HepG2 (cell line): ENCODE measurements around the gene SIRT7. TPM values are rescaled to one million over a fixed set of nuclear protein-coding genes. Genes with fewer than 3 reads are reported as not detected.

Source experiments
- ATAC-seq: fragments of 200-7000 bp; cut with Tn5 transposase; 3 replicates; pipeline ENCODE4 v1.9.1; 2020; ENCODE audit warnings: mild to moderate bottlenecking, moderate library complexity
- BruUV-seq: library from RNA; stranded (reverse); fragments of 400-500 nt; replicated peaks from 2 replicates; lab custom pipeline; 2021; lab: Mats Ljungman, UMichigan
- CTCF ChIA-PET: fragments of 300-600 bp; formaldehyde crosslinking; extraction: SDS; loops from one replicate; lab custom pipeline; 2021; ENCODE audit warnings: low total read pairs, inconsistent platforms, low intra/inter-chr PET ratio; lab: Yijun Ruan, JAX
- POLR2A ChIA-PET: fragments of 350-600 bp; sonication (Branson Sonifier 250); formaldehyde crosslinking; loops from one replicate; lab custom pipeline; 2020; ENCODE audit warnings: antibody characterized with exemption, inconsistent platforms; lab: Yijun Ruan, JAX
- DNase-seq: peaks from one replicate; pipeline ENCODE4 v3.0.0-alpha.2; 2015; ENCODE audit warnings: low spot score
- FAIRE-seq: peaks from 3 replicates; lab custom pipeline; 2011; peaks lifted over from hg19 to GRCh38; lab: Jason Lieb, UNC
- H2AFZ ChIP-seq: one replicate; pipeline ENCODE4 v1.6.1; 2011; ENCODE audit warnings: low read length, inconsistent platforms
- H3K27ac ChIP-seq: fragments of 300-600 bp; 3 replicates; pipeline ENCODE4 v1.8.0; 2011; ENCODE audit warnings: mixed run types, mild to moderate bottlenecking, mixed read lengths, low read length, inconsistent platforms; ENCODE audit not compliant: insufficient read depth; ENCODE audit errors: extremely low read length
- H3K27me3 ChIP-seq, 2 experiments: fragments of 200-600 bp in 1 of 2; 2 replicates in 1 of 2; 3 replicates in 1 of 2; pipeline versions ENCODE4 v1.6.0 to v1.8.0; 2011; ENCODE audit warnings: low read length in 2 of 2, mild to moderate bottlenecking in 2 of 2, moderate library complexity in 2 of 2, inconsistent platforms in 1 of 2; ENCODE audit not compliant: insufficient read depth in 2 of 2, control insufficient read depth in 1 of 2
- H3K36me3 ChIP-seq, 2 experiments: fragments of 200-600 bp in 1 of 2; replicated peaks in 1 of 2; 2 replicates in 1 of 2; 3 replicates in 1 of 2; pipeline versions ENCODE4 v1.5.1 to v1.8.0; 2011; ENCODE audit warnings: low read length in 2 of 2, inconsistent platforms in 1 of 2; ENCODE audit not compliant: insufficient read depth in 2 of 2, control insufficient read depth in 1 of 2
- H3K4me1 ChIP-seq: 2 replicates; pipeline ENCODE4 v1.5.1; 2012; ENCODE audit warnings: low read length, inconsistent platforms; ENCODE audit not compliant: insufficient read depth
- H3K4me2 ChIP-seq: 2 replicates; pipeline ENCODE4 v1.6.0; 2011; ENCODE audit warnings: low read depth, low read length, inconsistent platforms
- H3K4me3 ChIP-seq, 3 experiments: fragments of 200-600 bp in 1 of 3; sonication (generic), shearing (Covaris generic) in 1 of 3; replicated peaks in 1 of 3; 2 replicates each; pipeline ENCODE4 v1.5.1; 2011 to 2016; ENCODE audit warnings: low read length in 3 of 3, inconsistent platforms in 2 of 3, low read depth in 2 of 3, mild to moderate bottlenecking in 2 of 3, control low read depth in 1 of 3, mixed read lengths in 1 of 3; ENCODE audit not compliant: insufficient read depth in 1 of 3
- H3K79me2 ChIP-seq: one replicate; pipeline ENCODE4 v1.6.1; 2011; ENCODE audit warnings: low read length, inconsistent platforms; ENCODE audit not compliant: insufficient read depth
- H3K9ac ChIP-seq: 2 replicates; pipeline ENCODE4 v1.6.0; 2011; ENCODE audit warnings: mild to moderate bottlenecking, low read depth, low read length, inconsistent platforms; ENCODE audit not compliant: insufficient read depth
- H3K9me3 ChIP-seq: 2 replicates; pipeline ENCODE4 v1.5.1; 2012; ENCODE audit warnings: mild to moderate bottlenecking, low read length
- H4K20me1 ChIP-seq: 2 replicates; pipeline ENCODE4 v1.6.0; 2011; ENCODE audit warnings: inconsistent platforms, mild to moderate bottlenecking, low read length, moderate library complexity; ENCODE audit not compliant: insufficient read depth
- AGO2 ChIP-seq: fragments of 200-400 bp; formaldehyde crosslinking; optimal IDR thresholded peaks from 2 replicates; pipeline ENCODE3; 2017; ENCODE audit warnings: mild to moderate bottlenecking, low read depth, low read length, moderate library complexity
- ATF7 ChIP-seq, 2 experiments: fragments of 450-650 bp in 1 of 2; sonication (generic) in 1 of 2; formaldehyde crosslinking in 1 of 2; IDR thresholded peaks; 2 replicates each; pipeline versions ENCODE4 v1.4.0 to v1.6.1; 2016 to 2020; ENCODE audit warnings: antibody characterized with exemption in 1 of 2, mild to moderate bottlenecking in 1 of 2, missing genetic modification reagents in 1 of 2
- CC2D1A ChIP-seq: sonication (generic); formaldehyde crosslinking; IDR thresholded peaks from 2 replicates; pipeline ENCODE4 v1.8.1; 2023; ENCODE audit warnings: mild to moderate bottlenecking, missing genetic modification reagents
- CREB1 ChIP-seq, 2 experiments: fragments of 450-650 bp in 1 of 2; IDR thresholded peaks; 2 replicates each; pipeline ENCODE4 v1.6.1; 2016 to 2017; ENCODE audit warnings: control low read depth in 1 of 2, mild to moderate bottlenecking in 1 of 2, missing compliant biosample characterization in 1 of 2, missing genetic modification characterization in 1 of 2
- POLR2G ChIP-seq: fragments of 200-400 bp; formaldehyde crosslinking; IDR thresholded peaks from 2 replicates; pipeline ENCODE4 v1.6.1; 2018; ENCODE audit warnings: mild to moderate bottlenecking, low read depth, low read length, moderate library complexity
- RBFOX2 ChIP-seq: fragments of 200-400 bp; formaldehyde crosslinking; IDR thresholded peaks from 2 replicates; pipeline ENCODE4 v1.6.1; 2017; ENCODE audit warnings: low read depth, mild to moderate bottlenecking, low read length
- SMAD3 ChIP-seq: sonication (generic); formaldehyde crosslinking; IDR thresholded peaks from 2 replicates; pipeline ENCODE4 v1.4.0; 2020; ENCODE audit warnings: missing genetic modification reagents
- ZNF205 ChIP-seq: IDR thresholded peaks from 2 replicates; pipeline ENCODE4 v1.6.1; 2018; ENCODE audit warnings: missing biosample characterization, missing genetic modification reagents
- WGBS: methylation state at CpG from one replicate; pipeline ENCODE4 v1.1.6; 2017; ENCODE audit warnings: low lambda C conversion rate; 5-methylcytosine and 5-hydroxymethylcytosine counted together
- in situ Hi-C: cut with HindIII; loops from 2 replicates; pipeline ENCODE4 v1.10.0; 2017; ENCODE audit warnings: low pct_unique_long_range_greater_than_20kb; ENCODE audit not compliant: extremely low pct_ligation_motif_present
- intact Hi-C: fragments of 100-400 bp; cut with micrococcal nuclease; formaldehyde crosslinking; loops from one replicate; pipeline ENCODE4 v1.10.0; 2022; ENCODE audit not compliant: unreplicated experiment
- polyA plus RNA-seq, 8 experiments: library from polyadenylated mRNA; depleted of rRNA in 3 of 8; stranded (reverse) in 7 of 8; unstranded in 1 of 8; fragments of >200 nt; fragmentation: Illumina TruSeq in 4 of 8; extraction: Trizol in 4 of 8; gene quantifications; 2 replicates each; pipeline versions ENCODE4 v1.2.1 to v1.2.3, GENCODE V29; 2011 to 2016; ENCODE audit warnings: low read depth in 4 of 8, missing spikeins in 1 of 8, mixed read lengths in 1 of 8; ENCODE audit not compliant: insufficient read depth in 1 of 8
- total RNA-seq, 5 experiments: library from RNA; depleted of rRNA; stranded (reverse); fragments of >200 nt; fragmentation: Illumina TruSeq; extraction: Trizol; gene quantifications; 2 replicates each; pipeline ENCODE4 v1.2.3, GENCODE V29; 2016; ENCODE audit warnings: low read depth in 1 of 5
- TF ChIP-seq, protein P1 (sequence below): sonication (generic); formaldehyde crosslinking; IDR thresholded peaks from 2 replicates; pipeline ENCODE4 v1.4.0; 2020; ENCODE audit warnings: missing genetic modification reagents, borderline replicate concordance

SIRT7 gene
- total and polyA plus RNA-seq, 2 of the 13 experiments (the other 11 are each of a cell fraction or from before 2014, with no cell fraction given) = 8.3 to 24.8 TPM

DNA sequence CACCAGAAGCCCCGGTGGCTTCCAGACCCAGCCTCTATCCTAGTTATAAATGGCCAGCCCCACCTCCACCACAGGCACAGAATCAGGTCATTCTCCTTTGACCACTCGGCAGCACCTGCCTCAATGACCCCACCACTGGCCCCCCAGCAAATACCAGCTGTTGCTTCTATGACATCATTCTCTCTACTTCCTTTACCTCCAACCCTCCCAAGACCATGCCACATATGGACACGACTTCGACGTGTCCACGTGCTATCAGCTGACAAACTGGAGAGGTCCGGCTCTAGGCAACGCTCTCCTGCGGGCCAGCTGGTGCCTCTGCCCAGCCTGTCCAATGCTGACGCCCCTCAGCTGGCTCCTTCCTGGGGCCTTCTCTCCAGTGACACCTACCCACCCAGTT lies 32.5 kb downstream of the SIRT7 start:
- peaks cover 21% of the 10 kb centered on the region for H3K4me1 ChIP-seq
- intact Hi-C loops = no loop called here
- H3K27ac ChIP-seq = no peak overlapping the region
- no peaks in the 10 kb centered on the region for H3K9me3 ChIP-seq
- ChIA-PET POLR2A (interaction anchor here (1.4 kb wide), 1 partner anchor 12 kb away, joined by 5 read pairs; no protein-coding TSS in a partner anchor), CTCF (no interaction called here)
- FAIRE-seq (no peak), ATAC-seq (no peak; the same call in 2 of the 3 replicates), DNase-seq (no peak)
- H4K20me1 ChIP-seq = no peaks in the 10 kb centered on the region
- no TSS peak for BruUV-seq
- H2AFZ ChIP-seq = no peak overlapping the region
- in situ Hi-C loops = no loop called here
- no peak overlapping the region for H3K4me3 ChIP-seq
- peaks cover 0 to 1% of the 10 kb centered on the region in 2 experiments; a peak in 2 of 5 replicates for H3K27me3 ChIP-seq
- peaks cover 37% of the 10 kb centered on the region for H3K79me2 ChIP-seq
- H3K9ac ChIP-seq = no peak overlapping the region
- 97% methylated on average over 10 of the region's 10 CpGs for WGBS
- H3K36me3 ChIP-seq = peaks cover 42 to 73% of the 10 kb centered on the region in 2 experiments
- no peak overlapping the region for H3K4me2 ChIP-seq
- TF ChIP-seq CREB1 (IDR thresholded peaks at IDR 0.05) (0 out of 2 replicates have a peak, but pooled peaks have one; percentile 31), CREB1 (CRISPR knock-in tag; IDR thresholded peaks at IDR 0.05) (no peak), POLR2G (peak; percentile 37; the same call in 1 of the 2 replicates), ZNF205 (CRISPR knock-in tag) (no peak), ATF7 (IDR thresholded peaks at IDR 0.05) (peak; percentile 84), ATF7 (CRISPR knock-in tag; IDR thresholded peaks at IDR 0.05) (no peak), CC2D1A (CRISPR knock-in tag) (no peak), SMAD3 (CRISPR knock-in tag) (no peak), AGO2 (peak; percentile 2), RBFOX2 (peak; percentile 7; the same call in 1 of the 2 replicates)
- TF ChIP-seq, protein P1, sequence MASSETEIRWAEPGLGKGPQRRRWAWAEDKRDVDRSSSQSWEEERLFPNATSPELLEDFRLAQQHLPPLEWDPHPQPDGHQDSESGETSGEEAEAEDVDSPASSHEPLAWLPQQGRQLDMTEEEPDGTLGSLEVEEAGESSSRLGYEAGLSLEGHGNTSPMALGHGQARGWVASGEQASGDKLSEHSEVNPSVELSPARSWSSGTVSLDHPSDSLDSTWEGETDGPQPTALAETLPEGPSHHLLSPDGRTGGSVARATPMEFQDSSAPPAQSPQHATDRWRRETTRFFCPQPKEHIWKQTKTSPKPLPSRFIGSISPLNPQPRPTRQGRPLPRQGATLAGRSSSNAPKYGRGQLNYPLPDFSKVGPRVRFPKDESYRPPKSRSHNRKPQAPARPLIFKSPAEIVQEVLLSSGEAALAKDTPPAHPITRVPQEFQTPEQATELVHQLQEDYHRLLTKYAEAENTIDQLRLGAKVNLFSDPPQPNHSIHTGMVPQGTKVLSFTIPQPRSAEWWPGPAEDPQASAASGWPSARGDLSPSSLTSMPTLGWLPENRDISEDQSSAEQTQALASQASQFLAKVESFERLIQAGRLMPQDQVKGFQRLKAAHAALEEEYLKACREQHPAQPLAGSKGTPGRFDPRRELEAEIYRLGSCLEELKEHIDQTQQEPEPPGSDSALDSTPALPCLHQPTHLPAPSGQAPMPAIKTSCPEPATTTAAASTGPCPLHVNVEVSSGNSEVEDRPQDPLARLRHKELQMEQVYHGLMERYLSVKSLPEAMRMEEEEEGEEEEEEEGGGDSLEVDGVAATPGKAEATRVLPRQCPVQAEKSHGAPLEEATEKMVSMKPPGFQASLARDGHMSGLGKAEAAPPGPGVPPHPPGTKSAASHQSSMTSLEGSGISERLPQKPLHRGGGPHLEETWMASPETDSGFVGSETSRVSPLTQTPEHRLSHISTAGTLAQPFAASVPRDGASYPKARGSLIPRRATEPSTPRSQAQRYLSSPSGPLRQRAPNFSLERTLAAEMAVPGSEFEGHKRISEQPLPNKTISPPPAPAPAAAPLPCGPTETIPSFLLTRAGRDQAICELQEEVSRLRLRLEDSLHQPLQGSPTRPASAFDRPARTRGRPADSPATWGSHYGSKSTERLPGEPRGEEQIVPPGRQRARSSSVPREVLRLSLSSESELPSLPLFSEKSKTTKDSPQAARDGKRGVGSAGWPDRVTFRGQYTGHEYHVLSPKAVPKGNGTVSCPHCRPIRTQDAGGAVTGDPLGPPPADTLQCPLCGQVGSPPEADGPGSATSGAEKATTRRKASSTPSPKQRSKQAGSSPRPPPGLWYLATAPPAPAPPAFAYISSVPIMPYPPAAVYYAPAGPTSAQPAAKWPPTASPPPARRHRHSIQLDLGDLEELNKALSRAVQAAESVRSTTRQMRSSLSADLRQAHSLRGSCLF (CRISPR knock-in tag) = no peak
